Measurements from ENCODE around the gene ZNF439.

The ZNF439 gene

GRCh38 chr19:11848594-11849469, at the start of gene ZNF439:
TSS of gene ZNF439 (plus strand) at chr19:11848726. CDS start at chr19:11848868, 142 bp downstream.
- peak; percentile 100 for ATAC-seq (ENCODE audit: insufficient read depth, low read depth)
- no peaks in the 10 kb centered on the region for H4K20me1 ChIP-seq (ENCODE audit: insufficient read depth, low read length)
- peaks cover 12% of the 10 kb centered on the region for H3K9me3 ChIP-seq (ENCODE audit: insufficient read depth, low read length, severe bottlenecking)
- H3K79me2 ChIP-seq (ENCODE audit: insufficient read depth, low read length) = peaks cover 50% of the 10 kb centered on the region
- H3K9ac ChIP-seq (ENCODE audit: low read depth, low read length) = peak within 1 kb of the TSS; percentile 72
- H3K27ac ChIP-seq (ENCODE audit: low read length) = peak within 1 kb of the TSS; percentile 88
- H3K4me2 ChIP-seq (ENCODE audit: insufficient read depth, low read length) = peak within 1 kb of the TSS; percentile 74
- peaks cover 33% of the 10 kb centered on the region for H3K4me1 ChIP-seq (ENCODE audit: insufficient read depth, low read length)
- peak within 1 kb of the TSS; percentile 73 to 74 for H3K4me3 ChIP-seq (ENCODE audit: low read depth in 1 of 2, low read length in 2 of 2)
- DNase-seq = peak; percentile 97
- TF ChIP-seq, protein P1, sequence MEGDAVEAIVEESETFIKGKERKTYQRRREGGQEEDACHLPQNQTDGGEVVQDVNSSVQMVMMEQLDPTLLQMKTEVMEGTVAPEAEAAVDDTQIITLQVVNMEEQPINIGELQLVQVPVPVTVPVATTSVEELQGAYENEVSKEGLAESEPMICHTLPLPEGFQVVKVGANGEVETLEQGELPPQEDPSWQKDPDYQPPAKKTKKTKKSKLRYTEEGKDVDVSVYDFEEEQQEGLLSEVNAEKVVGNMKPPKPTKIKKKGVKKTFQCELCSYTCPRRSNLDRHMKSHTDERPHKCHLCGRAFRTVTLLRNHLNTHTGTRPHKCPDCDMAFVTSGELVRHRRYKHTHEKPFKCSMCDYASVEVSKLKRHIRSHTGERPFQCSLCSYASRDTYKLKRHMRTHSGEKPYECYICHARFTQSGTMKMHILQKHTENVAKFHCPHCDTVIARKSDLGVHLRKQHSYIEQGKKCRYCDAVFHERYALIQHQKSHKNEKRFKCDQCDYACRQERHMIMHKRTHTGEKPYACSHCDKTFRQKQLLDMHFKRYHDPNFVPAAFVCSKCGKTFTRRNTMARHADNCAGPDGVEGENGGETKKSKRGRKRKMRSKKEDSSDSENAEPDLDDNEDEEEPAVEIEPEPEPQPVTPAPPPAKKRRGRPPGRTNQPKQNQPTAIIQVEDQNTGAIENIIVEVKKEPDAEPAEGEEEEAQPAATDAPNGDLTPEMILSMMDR (IDR thresholded peaks at IDR 0.05; ENCODE audit: borderline replicate concordance, extremely low read depth, low read length, poor library complexity, severe bottlenecking) = no peak
- no peak for TF ChIP-seq EZH2 (IDR thresholded peaks at IDR 0.05; ENCODE audit: borderline replicate concordance, low read depth, low read length, severe bottlenecking)
- peak within 1 kb of the TSS; percentile 96 for H2AFZ ChIP-seq (ENCODE audit: low read depth, low read length)
- peaks cover 34% of the 10 kb centered on the region for H3K36me3 ChIP-seq (ENCODE audit: insufficient read depth, low read length)
- H3K27me3 ChIP-seq (ENCODE audit: insufficient read depth, low read length, poor library complexity) = no peaks in the 10 kb centered on the region

- Histone ChIP-seq H3K36me3 (ENCODE audit: insufficient read depth, low read length) (peaks cover 33% of the 10 kb centered on the region; the same call in 1 of the 2 replicates), H3K9me3 (ENCODE audit: insufficient read depth, low read length, severe bottlenecking) (peaks cover 21% of the 10 kb centered on the region)
These were observed 42.0 kb upstream of the ZNF439 start for GRCh38 chr19:11806354-11807098.

DNA sequence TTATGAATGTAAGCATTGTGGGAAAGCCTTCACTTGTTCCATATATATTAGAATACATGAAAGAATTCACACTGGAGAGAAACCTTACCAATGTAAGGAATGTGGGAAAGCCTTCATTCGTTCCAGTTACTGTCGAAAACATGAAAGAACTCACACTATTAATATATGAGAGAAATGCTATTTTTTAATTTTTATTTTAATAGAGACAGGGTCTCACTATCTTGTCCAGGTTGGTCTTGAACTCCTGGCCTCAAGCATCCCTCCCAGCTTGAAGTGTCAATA, 41.5 kb upstream of the ZNF439 start:
- peaks cover 21% of the 10 kb centered on the region for H3K9me3 ChIP-seq (ENCODE audit: insufficient read depth, low read length, severe bottlenecking)
- H4K20me1 ChIP-seq (ENCODE audit: insufficient read depth, low read length) = no peaks in the 10 kb centered on the region
- H3K4me3 ChIP-seq (ENCODE audit: low read depth in 1 of 2, low read length in 2 of 2) = no peak overlapping the region
- H3K4me1 ChIP-seq (ENCODE audit: insufficient read depth, low read length) = no peaks in the 10 kb centered on the region
- DNase-seq (no peak), ATAC-seq (ENCODE audit: insufficient read depth, low read depth) (no peak)
- H3K9ac ChIP-seq (ENCODE audit: low read depth, low read length) = no peak overlapping the region
- no peak overlapping the region for H2AFZ ChIP-seq (ENCODE audit: low read depth, low read length)
- TF ChIP-seq, protein P1 (IDR thresholded peaks at IDR 0.05; ENCODE audit: borderline replicate concordance, extremely low read depth, low read length, poor library complexity, severe bottlenecking) = no peak
- no peak for TF ChIP-seq EZH2 (IDR thresholded peaks at IDR 0.05; ENCODE audit: borderline replicate concordance, low read depth, low read length, severe bottlenecking)
- H3K4me2 ChIP-seq (ENCODE audit: insufficient read depth, low read length) = no peak overlapping the region
- H3K27me3 ChIP-seq (ENCODE audit: insufficient read depth, low read length, poor library complexity) = no peaks in the 10 kb centered on the region
- peaks cover 33% of the 10 kb centered on the region; the same call in 1 of the 2 replicates for H3K36me3 ChIP-seq (ENCODE audit: insufficient read depth, low read length)
- H3K79me2 ChIP-seq (ENCODE audit: insufficient read depth, low read length) = no peaks in the 10 kb centered on the region
- no peak overlapping the region for H3K27ac ChIP-seq (ENCODE audit: low read length)

More at GRCh38 chr19:11806354-11807098, 42.0 kb upstream of the ZNF439 start:
- Histone ChIP-seq H2AFZ (ENCODE audit: low read depth, low read length) (no peak overlapping the region), H3K79me2 (ENCODE audit: insufficient read depth, low read length) (no peaks in the 10 kb centered on the region), H3K9ac (ENCODE audit: low read depth, low read length) (no peak overlapping the region), H4K20me1 (ENCODE audit: insufficient read depth, low read length) (no peaks in the 10 kb centered on the region), H3K4me3 (ENCODE audit: low read depth in 1 of 2, low read length in 2 of 2) (no peak overlapping the region), H3K27ac (ENCODE audit: low read length) (no peak overlapping the region), H3K4me1 (ENCODE audit: insufficient read depth, low read length) (no peaks in the 10 kb centered on the region), H3K27me3 (ENCODE audit: insufficient read depth, low read length, poor library complexity) (no peaks in the 10 kb centered on the region), H3K4me2 (ENCODE audit: insufficient read depth, low read length) (no peak overlapping the region)
- DNase-seq = no peak
- TF ChIP-seq EZH2 (IDR thresholded peaks at IDR 0.05; ENCODE audit: borderline replicate concordance, low read depth, low read length, severe bottlenecking) = no peak
- TF ChIP-seq, protein P1 (IDR thresholded peaks at IDR 0.05; ENCODE audit: borderline replicate concordance, extremely low read depth, low read length, poor library complexity, severe bottlenecking) = no peak
- ATAC-seq (ENCODE audit: insufficient read depth, low read depth) = no peak

Data from DND-41 (cell line).